Activated CD8-positive, alpha-beta T cell treated with anti-CD3 and anti-CD28 coated beads for 36 hours (primary cell): ENCODE results near the gene TMEM178B. TPM values are rescaled to one million over a fixed set of nuclear protein-coding genes. Genes with fewer than 3 reads are reported as not detected.
"Not testable (repeated sequence)": the region's sequence is repeated elsewhere in the genome, so short reads cannot be mapped to it uniquely, and the experiment has no call there.

Experiments used
- ATAC-seq: fragments of 200-7000 bp; cut with Tn5 transposase; one replicate; pipeline ENCODE4 v1.10.0; 2021; ENCODE audit warnings: mild to moderate bottlenecking, moderate library complexity
- CTCF ChIA-PET: fragments of 350-600 bp; sonication (Branson Sonifier 250); formaldehyde crosslinking; loops from one replicate; lab custom pipeline; 2021; ENCODE audit warnings: antibody characterized with exemption; lab: Charles Lee
- POLR2A ChIA-PET: fragments of 350-600 bp; sonication (Branson Sonifier 250); formaldehyde crosslinking; loops from one replicate; lab custom pipeline; 2021; ENCODE audit warnings: antibody characterized with exemption; lab: Charles Lee
- DNase-seq: peaks from one replicate; pipeline ENCODE4 v3.0.0-alpha.2; 2020
- H3K27ac Mint-ChIP-seq: one replicate; pipeline ENCODE4 v1.8.0; 2021; ENCODE audit warnings: mild to moderate bottlenecking, mixed read lengths
- H3K27me3 Mint-ChIP-seq: one replicate; pipeline ENCODE4 v1.8.0; 2021; ENCODE audit warnings: mixed read lengths
- H3K36me3 Mint-ChIP-seq: one replicate; pipeline ENCODE4 v1.8.0; 2021; ENCODE audit warnings: low read depth, mixed read lengths
- H3K4me1 Mint-ChIP-seq: one replicate; pipeline ENCODE4 v1.8.0; 2021; ENCODE audit warnings: low read depth, mixed read lengths
- H3K4me3 Mint-ChIP-seq: one replicate; pipeline ENCODE4 v1.8.0; 2021; ENCODE audit warnings: mild to moderate bottlenecking, moderate library complexity, mixed read lengths
- H3K9me3 Mint-ChIP-seq: one replicate; pipeline ENCODE4 v1.8.0; 2021; ENCODE audit warnings: mixed read lengths
- CTCF ChIP-seq: fragments of 200-600 bp; IDR thresholded peaks from one replicate; pipeline ENCODE4 v1.8.0; 2022; ENCODE audit warnings: antibody characterized with exemption, mild to moderate bottlenecking
- intact Hi-C: fragments of 100-400 bp; cut with micrococcal nuclease; formaldehyde crosslinking; loops from one replicate; pipeline ENCODE4 v1.10.0; 2022
- total RNA-seq, 2 experiments: library from RNA; stranded (reverse); gene quantifications; one replicate each; pipeline ENCODE4 v1.2.3, GENCODE V29; 2021

Gene TMEM178B
- total RNA-seq, 2 experiments from 2014 or later: 0.34 to 1.1 TPM

DNA sequence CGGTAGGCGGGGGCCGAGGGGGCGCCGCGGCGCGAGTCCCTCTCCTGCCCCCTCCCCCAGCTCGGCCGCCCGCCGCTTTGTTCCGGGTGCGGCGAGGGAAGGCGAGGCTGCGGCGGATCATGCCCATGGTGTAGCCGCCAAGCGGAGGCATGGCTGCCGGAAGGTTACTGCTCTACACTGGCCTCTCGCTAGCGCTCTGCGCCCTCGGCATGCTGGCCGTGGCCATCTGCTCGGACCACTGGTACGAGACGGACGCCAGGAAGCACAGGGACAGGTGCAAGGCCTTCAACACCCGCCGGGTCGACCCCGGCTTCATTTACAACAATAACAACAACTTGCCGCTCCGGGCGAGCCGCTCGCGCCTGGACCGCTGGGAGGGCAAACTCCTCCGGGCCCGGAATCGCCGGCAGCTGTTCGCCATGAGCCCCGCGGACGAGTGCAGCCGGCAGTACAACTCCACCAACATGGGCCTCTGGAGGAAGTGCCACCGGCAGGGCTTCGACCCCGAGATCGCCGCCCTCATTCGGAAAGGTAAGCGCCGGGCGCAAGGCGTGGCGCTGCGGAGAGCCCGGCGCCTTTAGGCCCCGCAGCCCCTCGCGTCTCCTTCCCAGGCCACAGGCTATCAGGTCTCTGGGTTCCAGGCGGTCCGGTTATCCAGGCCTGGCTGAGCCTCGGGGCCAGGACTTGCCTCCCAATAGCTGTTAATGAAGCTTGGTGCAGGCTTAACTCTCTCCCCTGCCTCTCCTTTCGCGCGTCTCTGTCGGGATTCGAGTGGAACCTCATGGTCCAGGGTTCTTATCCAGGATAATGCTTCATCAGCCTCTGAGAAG is 513 bp downstream of the TMEM178B start:
- TF ChIP-seq CTCF: no peak
- CTCF ChIA-PET: no interaction called here
- ATAC-seq (peak; percentile 46), DNase-seq (peak; percentile 38)
- Mint-ChIP-seq H3K4me3 (peak overlapping the region; percentile 61), H3K36me3 (no peaks in the 10 kb centered on the region), H3K9me3 (no peaks in the 10 kb centered on the region), H3K27me3 (peaks cover 41% of the 10 kb centered on the region), H3K4me1 (peaks cover 13% of the 10 kb centered on the region), H3K27ac (no peak overlapping the region)
- intact Hi-C loops: no loop called here
- POLR2A ChIA-PET: interaction anchor here (1.2 kb wide), 1 partner anchor 263 kb away, joined by 3 read pairs; no protein-coding TSS in a partner anchor

DNA sequence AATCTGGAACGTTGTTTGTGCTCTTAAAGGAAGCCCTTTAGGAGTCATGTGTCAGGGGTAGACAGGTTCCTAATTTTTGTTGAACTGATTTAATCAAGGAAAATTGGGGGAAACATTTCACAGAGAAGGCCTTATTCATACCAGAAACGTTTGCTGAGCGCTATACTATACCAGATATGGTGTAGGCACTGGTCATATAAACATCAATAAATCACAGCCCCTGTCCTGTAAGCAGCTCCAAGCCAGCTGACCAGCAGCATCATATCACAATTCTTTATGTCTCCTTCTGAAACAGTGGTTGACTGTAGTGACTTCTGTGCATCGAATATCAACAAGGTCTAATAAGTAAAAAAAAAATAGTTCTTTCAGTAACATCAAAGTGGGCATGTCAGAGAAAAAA is 1.1 kb downstream of the TMEM178B start:
- ChIA-PET POLR2A (no interaction called here), CTCF (no interaction called here)
- no peak for ATAC-seq
- no peak for TF ChIP-seq CTCF
- H3K27me3 Mint-ChIP-seq: peaks cover 35% of the 10 kb centered on the region
- intact Hi-C loops: no loop called here
- H3K9me3 Mint-ChIP-seq: no peaks in the 10 kb centered on the region
- no peaks in the 10 kb centered on the region for H3K36me3 Mint-ChIP-seq
- no peak overlapping the region for H3K27ac Mint-ChIP-seq
- H3K4me1 Mint-ChIP-seq: peaks cover 13% of the 10 kb centered on the region
- no peak for DNase-seq
- H3K4me3 Mint-ChIP-seq: peak overlapping the region; percentile 61

DNA sequence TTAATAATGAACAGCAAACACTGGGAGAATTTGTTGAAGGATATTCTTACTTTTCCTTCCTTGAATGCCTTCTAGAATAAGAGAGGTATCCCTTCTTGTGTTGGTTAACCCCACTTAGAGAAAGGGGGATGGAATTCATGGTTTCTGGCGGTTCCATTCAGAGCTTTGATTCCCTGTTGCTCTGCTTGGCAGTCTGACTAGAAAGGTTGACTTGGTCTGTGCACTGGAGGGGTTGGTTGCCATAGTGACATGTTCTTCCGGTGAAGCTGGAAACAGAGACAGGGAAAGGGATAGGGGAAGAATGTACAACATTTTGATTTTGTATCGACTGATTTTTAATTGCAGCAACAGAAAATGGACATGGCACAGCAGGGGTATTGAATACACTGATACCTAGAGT is 2.5 kb downstream of the TMEM178B start:
- no peak overlapping the region for H3K4me3 Mint-ChIP-seq
- intact Hi-C loops: no loop called here
- H3K4me1 Mint-ChIP-seq: peaks cover 8% of the 10 kb centered on the region
- DNase-seq (no peak), ATAC-seq (no peak)
- H3K27ac Mint-ChIP-seq: no peak overlapping the region
- TF ChIP-seq CTCF: no peak
- CTCF ChIA-PET: no interaction called here
- POLR2A ChIA-PET: no interaction called here
- peaks cover 27% of the 10 kb centered on the region for H3K27me3 Mint-ChIP-seq
- no peaks in the 10 kb centered on the region for H3K9me3 Mint-ChIP-seq
- H3K36me3 Mint-ChIP-seq: no peaks in the 10 kb centered on the region

GRCh38 chr7:141079219-141079618 is 5.4 kb downstream of the TMEM178B start:
- no peak overlapping the region for H3K4me3 Mint-ChIP-seq
- no peak for DNase-seq
- ATAC-seq: no peak
- peaks cover 2% of the 10 kb centered on the region for H3K4me1 Mint-ChIP-seq
- H3K27ac Mint-ChIP-seq: no peak overlapping the region
- H3K36me3 Mint-ChIP-seq: no peaks in the 10 kb centered on the region
- peaks cover 18% of the 10 kb centered on the region for H3K27me3 Mint-ChIP-seq
- ChIA-PET CTCF (no interaction called here), POLR2A (no interaction called here)
- no peaks in the 10 kb centered on the region for H3K9me3 Mint-ChIP-seq
- intact Hi-C loops: no loop called here
- no peak for TF ChIP-seq CTCF

DNA sequence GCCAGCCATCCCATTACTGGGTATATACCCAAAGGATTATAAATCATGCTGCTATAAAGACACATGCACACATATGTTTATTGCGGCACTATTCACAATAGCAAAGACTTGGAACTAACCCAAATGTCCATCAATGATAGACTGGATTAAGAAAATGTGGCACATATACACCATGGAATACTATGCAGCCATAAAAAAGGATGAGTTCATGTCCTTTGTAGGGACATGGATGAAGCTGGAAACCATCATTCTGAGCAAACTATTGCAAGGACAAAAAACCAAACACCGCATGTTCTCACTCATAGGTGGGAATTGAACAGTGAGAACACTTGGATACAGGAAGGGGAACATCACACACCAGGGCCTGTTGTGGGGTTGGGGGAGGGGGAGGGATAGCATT is 15.6 kb downstream of the TMEM178B start:
- H3K27ac Mint-ChIP-seq, POLR2A ChIA-PET, H3K9me3 Mint-ChIP-seq, H3K36me3 Mint-ChIP-seq, CTCF ChIA-PET, H3K4me3 Mint-ChIP-seq, DNase-seq, intact Hi-C loops, H3K4me1 Mint-ChIP-seq, ATAC-seq: not testable (repeated sequence)
- peaks cover 14% of the 10 kb centered on the region for H3K27me3 Mint-ChIP-seq
